ENCODE measurements around the gene OVOL2.
"Not testable (repeated sequence)": the region's sequence is repeated elsewhere in the genome, so short reads cannot be mapped to it uniquely, and the experiment has no call there.

The OVOL2 gene

DNA sequence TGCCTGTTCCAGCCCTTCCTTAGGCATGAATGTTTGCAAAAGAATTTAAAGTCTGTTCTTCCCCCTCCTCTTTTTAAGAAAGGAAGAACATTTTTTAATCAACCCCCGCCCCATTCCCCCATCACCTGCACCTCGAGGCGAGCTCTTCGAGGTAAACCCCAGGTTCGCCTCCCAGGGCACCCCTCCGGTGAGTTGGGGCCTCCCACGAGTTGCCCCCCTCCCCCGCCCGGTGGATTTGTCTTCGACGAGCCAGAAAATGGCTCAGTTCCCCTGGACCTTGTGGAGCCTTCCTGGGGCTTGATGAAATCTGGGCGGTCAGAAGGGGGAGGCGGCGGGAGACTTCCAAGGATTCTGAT is 256 bp upstream of the OVOL2 start:
- DNase-seq (ENCODE audit: low spot score), result peak; percentile 30

DNA sequence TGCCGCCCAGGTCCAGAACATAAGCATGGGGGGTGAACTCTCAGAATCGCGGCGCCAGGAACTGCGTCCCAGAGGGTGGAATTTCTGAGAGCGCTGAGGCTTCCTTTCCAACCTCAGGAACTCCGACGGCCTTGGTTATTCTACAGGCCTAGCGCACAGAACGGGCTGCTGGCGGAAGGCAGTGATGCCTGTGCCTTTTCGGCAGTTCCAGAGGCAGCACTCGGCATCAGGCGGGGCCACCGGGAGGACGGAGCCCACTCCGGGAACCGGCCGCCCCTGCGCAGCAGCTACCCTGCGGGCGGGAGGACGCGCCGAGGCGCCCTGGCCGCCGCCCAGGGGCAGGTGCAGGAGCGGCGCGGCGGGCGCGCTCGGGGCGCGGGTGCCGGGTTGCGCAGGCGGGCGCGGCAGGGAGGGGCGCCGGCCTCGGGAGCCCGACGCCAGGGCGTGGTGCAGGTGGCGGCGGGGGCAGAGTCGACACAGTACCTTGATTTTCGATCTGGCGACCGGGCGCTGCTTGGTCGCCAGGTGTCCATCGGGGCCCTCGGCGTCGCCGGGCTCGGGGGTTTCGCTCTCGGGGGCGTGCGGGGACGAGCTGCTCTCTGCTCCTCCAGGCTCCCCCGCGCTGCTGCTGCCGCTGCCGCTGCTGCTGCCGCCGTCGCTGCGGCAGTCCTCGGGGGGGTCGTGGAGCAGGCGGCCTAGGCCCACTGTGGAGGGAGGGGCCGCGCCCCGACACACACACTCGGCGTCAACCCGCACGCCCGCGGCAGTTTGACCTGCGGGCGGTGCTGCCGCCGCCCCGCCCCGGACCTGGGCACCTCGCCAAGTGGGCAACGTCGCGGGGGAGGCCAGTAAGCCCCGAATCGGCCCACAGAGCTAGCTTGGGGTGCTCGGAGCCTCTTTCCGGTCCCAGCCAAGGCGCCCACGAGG is 1.3 kb downstream of the OVOL2 start:
- DNase-seq (ENCODE audit: low spot score), result peak; percentile 51

DNA sequence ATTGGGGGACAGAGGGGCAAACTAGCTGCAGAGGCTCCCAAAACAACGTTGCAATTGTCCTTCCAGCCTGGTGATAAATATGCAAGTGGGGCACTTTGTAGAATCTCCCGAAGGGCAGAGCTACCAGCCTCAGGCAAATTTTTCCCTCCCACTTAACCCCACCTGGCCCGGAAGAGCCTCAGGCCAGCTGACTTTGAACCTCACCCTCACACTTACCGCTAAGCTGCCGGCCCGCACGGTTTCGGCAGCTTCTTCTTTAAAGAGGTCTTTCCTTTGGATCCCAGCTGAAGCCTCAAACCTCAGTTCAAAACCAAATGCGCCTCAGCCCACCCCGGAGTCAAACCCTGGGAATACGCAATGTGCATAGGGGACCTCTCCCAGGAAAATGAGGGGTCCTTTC is 2.5 kb downstream of the OVOL2 start:
- DNase-seq (ENCODE audit: low spot score), result no peak

DNA sequence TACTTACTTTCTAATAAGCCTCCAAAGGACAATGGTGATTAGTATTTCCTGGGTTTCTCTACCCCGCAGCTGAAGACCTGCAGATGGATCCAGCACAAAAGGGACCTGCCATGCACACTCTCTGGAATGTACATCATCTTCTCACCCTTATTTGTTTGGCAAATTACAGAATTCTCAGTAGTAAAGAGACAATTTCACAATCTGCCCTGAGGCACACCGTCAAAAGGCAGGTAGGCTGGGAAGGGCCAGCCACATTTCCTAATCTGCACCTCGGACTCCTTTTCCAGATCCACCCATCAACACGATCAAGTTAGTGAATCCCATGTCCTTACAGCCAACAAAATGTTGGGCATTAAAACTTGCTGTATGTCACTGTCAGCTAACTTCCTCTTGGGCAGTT is 4.9 kb downstream of the OVOL2 start:
- no peak for DNase-seq (ENCODE audit: low spot score)

DNA sequence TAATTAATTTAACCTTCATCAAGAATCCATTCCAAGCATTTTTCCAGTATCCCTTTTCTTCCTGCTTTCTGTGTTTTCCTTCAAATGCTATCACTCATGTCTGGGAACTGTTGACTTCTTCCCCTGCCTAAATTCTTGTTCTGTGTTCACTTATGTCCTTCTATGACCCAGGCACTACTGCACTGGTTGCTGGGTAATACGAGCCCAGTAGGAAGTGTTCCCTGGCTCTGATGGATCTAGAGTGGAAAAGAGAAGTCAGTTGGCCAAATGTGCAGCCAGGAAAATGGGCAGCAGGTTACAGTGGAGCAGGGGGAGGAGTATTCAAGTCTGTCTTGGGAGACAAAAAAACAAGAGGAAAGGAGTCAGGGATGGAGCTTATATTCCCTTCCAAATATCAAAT is 7.1 kb downstream of the OVOL2 start:
- DNase-seq (ENCODE audit: low spot score), result no peak

DNA sequence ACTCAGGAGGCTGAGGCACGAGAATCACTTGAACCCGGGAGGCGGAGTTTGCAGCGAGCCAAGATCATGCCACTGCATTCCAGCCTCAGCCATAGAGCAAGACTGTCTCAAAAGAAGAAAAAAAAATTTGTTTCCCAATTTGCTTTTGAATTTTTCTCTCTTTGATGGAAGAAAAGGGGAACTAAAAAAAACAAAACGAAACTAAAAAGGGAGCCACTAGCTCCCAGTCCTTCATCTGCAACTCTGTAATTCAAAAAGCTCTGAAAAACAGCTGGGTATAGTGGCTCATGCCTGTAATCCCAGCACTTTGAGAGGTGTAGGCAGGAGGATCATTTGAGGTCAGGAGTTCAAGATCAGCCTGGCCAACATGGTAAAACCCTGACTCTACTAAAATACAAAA is 9.5 kb downstream of the OVOL2 start:
- DNase-seq (ENCODE audit: low spot score), result no peak

DNA sequence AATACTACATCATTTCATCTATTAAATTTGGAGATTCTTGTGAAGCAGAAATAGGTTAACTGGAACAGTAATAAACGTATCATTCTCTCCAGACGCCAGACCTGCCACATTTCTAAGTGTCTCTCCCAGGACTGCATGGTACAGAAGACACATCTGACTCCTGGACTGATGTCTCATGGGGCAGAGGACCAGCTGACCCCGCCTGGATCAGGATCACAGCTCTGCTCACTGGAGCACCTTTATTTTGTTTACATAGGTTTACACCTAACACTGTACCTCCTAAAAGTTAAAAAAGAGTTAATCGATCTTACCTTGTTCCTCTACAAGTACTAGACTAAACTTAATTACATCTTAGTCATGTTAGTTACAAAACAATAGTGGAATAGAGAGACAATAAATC is 11.2 kb downstream of the OVOL2 start:
- no peak for DNase-seq (ENCODE audit: low spot score)

DNA sequence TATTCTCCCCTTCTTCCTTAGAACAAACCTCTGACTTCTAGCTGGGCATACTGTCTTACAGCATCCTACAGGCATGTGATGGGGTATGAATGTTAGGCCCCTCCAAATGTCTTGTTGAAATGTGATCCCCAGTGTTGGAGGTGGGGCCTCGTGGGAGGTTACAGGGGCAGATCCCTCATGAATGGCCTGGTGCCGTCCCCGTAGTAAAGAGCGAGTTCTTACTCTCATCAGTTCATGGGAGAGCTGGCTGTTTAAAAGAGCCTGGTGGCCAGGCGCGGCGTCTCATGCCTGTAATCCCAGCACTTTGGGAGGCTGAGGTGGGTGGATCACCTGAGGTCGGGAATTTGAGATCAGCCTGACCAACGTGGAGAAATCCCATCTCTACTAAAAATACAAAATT is 15.5 kb downstream of the OVOL2 start:
- DNase-seq (ENCODE audit: low spot score), result no peak

DNA sequence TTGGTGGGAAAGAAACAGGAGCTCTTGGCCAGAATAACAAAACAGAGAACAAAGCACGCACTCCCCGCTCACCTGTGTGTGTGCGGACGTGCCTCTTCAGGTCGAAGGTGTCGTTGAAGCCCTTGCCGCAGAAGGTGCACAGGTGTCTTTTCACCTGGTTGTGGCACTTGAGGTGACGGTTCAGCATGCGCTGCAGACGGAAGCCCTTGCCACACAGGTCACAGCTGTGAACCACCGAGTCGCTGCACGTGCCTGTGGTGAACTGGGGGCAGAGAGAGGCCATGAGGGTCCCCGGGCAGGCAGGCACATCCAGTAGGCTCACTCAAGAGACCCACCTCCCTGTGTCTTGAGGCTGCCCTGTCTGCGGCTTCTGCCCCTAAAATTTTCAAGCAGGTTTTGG is 16.3 kb downstream of the OVOL2 start:
- no peak for DNase-seq (ENCODE audit: low spot score)

DNA sequence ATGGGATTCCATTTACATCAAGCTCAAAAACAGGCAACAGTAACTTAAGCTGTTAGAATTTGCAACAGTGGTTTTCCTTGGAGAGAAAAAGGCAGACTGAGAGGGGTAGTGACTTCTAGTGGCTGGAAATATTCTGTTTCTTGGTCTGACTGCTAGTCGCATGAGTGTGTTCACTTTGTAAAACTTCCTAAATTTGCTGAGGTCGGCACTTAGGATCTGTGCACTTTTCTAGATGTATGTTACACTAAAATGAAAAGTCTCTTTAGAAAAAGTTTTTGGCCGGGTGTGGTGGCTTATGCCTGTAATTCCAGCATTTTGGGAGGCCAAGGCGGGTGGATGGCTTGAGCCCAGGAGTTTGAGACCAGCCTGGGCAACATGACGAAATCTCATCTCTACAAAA is 18.7 kb downstream of the OVOL2 start:
- no peak for DNase-seq (ENCODE audit: low spot score)

DNA sequence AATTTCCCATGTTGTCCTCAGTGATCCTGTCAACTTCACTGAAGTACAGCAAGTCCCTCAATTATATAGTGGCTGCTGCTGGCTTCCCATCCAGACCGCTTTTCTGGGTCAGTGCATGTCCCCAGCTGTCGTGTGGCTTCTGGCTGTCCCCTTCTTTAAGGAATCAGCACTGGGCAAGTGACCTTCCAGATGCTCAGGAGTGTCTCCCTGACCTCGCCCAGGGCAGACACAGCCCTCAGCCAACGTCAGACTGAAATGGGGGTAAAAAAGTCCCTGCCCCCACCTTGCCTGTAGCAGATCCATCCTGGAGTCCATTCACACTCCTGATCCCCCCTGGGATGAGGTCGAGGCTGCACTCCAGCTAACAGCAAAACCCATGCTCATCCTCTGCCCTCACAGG is 23.7 kb downstream of the OVOL2 start:
- DNase-seq (ENCODE audit: low spot score), result no peak

DNA sequence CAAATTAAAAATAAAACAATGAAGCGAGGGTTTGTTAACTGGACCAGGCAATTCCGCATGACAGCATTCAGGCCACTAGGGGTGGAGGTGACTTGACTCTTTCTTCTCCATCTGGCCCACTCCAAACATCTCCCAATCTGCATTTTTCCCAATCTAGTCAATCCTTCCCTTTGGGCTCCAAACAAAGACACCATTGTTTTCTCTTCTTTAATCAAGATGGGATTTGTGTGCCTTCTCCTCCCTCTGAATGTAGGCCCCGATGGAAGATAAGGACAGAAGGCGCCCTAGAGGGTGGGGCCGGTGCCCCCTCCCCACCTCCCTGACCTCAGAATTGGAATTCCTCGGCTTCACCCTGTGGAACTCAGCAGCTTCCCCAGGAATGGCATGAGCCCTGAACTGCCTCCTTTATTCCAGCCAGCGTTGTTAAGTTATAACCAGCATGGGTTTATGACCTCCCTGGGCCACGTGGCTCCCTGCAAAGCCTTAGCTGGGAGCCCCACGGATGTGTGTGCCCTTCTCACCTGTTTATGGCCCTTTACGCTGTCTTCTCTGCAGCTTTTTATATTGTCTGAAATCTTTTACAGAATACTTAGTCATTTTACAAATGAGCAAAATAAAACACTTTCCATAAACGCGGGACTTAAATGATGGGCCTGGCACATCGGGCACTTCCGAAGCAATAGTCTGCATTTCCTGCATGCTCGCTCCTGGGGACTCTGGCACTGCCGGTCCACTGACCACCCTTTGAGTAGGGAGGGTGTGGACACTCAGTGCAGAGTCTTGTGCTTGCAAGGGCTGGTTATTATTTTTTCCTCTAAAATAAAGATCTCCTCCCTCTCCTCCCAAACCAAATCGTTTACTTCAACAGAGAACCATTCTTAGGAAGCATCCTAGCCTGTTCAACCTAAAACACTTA is 24.5 kb downstream of the OVOL2 start:
- DNase-seq (ENCODE audit: low spot score), result no peak

DNA sequence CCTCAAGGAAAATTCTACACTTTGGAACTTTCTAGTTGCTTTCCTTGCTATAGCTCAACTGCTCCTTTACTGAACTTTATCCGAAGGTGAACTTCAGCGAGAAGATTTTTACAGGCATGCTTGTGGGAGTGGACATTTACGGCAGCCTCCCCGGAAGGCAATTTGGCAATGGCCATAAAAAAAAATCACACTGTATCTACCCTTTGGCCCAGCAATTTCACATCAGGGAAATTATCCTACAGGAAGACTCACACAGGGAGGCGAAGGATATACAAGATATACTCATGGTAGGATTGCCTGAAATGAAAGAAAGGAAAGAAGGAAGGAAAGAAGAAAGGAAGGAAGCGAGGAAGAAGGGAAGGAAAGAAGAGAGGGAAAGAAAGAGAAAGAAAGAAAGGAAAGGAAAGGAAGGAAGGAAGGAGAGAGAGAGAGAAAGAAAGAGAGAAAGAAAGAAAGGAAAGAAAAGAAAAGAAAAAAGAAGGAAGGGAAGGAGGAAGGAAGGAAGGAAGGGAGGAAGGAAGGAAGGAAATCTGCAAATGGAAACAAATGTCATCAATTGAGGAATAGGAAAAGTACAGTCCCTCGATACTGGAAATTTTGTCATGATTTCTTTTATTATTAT is 25.7 kb downstream of the OVOL2 start:
- no peak for DNase-seq (ENCODE audit: low spot score)

DNA sequence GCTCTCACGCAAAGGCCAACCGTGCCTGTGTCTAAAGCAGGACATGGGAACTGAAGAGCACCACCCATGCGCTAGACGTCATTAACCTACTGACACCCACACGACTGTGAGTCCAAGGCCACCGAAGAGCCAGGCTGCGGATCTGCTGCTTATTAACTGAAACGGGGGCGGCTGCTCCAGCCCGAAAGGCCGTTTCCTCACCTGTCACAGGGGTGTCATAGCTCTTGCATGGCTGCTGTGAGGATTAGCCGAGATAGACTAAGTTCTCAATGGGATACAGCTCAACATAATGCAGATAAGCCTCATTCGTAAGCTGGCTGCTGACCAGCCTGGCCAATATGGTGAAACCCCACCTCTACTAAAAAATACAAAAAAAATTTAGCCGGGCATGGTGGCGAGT is 26.7 kb downstream of the OVOL2 start:
- no peak for DNase-seq (ENCODE audit: low spot score)

DNA sequence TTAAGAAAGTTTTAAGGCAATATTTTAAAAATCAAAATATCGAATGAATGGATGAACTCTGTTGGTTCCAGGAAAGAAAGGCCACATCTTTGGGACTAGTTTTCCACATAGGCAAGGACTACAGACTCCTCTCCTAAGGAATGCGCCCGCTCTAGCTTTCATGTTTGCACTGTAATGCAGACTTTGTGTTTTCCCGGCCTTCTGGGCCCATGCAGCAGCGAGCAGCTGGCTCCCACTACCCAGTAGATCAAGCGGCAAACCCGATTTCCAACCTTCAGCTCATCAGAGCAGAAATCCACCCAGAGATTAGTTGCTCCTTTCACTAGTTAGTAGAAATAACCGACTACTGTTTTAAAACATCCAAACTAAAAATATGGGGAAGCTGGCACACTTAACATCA is 27.7 kb downstream of the OVOL2 start:
- DNase-seq (ENCODE audit: low spot score), result no peak

DNA sequence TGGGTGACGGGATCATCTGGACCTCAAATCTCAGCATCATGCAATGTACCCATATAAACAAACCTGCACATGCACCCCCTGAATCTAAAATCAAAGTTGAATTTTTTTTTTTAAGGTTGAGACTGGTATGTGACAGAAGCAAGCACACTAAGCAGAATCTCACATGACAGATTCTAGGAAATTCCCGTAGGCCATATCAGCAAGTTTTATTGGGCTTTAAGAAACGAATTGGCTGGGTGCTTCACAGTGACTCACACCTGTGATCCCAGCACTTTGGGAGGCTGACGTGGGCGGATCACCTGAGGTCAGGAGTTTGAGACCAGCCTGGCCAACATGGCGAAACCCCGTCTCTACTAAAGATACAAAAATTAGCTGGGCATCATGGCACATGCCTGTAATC is 30.7 kb downstream of the OVOL2 start:
- DNase-seq (ENCODE audit: low spot score), result not testable (repeated sequence)

DNA sequence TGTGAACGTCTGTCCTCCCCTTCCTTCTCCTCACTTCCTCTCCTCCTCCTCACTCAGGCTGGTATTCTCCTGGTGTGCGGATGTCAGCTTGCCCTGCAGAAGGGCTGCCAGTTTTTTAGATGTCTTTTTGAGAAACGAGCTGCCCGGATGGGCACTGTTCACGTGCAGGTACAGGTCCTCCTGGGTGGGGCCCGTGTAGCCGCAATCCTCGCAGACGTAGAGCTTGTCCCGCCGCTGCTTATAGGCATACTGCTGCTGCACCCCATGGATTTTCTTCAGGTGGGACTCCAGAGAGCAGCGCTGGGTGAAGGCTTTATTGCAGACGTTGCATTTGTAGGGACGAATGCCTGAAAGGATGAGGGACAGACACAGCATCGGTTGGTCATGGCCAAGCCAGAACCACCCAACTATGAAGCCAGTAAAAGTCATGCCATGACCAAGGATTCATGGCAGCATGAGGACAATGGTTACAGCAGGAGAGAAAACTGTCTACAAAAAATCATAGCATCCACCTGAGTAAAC is 33.0 kb downstream of the OVOL2 start:
- DNase-seq (ENCODE audit: low spot score), result no peak

DNA sequence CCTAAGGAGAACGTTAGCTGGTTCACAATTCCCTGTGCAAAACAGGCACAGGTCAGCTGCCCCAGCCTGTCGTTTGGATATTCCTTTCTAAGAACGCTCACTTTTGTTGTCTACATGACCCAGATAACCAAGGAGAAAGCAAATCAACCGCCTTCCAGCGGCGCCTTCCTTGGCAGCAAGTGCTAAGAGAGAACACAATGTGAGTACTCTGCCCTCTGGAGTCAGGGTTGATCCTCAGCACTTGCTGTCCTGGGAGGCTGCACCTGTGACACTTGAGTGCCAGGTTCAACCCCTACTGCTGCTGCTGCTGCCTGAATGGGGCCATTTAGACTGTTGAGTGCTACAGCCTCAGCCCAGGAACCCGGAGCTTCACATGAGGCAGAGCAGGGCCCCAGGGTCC is 36.8 kb downstream of the OVOL2 start:
- DNase-seq (ENCODE audit: low spot score), result no peak

DNA sequence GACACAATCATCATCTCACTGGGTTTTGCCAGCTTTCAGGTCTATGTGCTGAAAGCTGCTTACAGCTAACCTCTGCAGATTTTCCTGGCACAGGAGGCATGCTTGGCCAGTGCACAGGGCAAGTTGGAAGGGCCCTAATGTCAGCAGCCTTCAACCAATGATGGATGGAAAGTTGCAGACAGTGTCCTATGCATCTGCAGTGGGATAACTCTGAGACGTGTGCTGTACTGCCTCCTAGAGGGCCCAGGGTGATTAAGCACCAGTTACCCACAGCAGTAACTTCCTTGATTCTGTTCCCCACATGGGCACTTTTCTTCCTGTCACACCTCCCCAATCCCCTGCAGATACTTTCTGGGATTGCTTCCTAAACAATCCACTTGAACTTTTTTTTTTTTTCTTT is 38.6 kb downstream of the OVOL2 start:
- DNase-seq (ENCODE audit: low spot score), result peak; percentile 71

DNA sequence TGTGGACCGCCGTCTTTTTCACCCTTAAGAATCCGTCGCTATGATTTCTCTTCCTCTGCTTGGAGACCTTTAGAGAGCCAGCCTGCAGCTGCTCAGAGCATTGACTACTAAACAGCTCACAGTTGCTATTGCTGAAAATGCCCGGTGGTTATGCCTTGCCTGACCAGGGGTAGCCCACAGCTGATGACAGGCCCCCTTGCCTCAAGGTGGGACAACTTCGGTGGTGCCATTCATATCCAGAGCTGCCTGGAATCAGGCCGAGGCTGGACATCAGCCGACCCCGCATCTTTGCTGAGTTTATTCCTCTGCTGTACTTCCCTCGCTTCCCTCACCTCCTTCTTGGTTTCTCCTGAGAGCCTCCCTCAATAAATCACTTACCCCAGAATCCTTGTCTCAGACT is 39.6 kb downstream of the OVOL2 start:
- DNase-seq (ENCODE audit: low spot score), result no peak

DNA sequence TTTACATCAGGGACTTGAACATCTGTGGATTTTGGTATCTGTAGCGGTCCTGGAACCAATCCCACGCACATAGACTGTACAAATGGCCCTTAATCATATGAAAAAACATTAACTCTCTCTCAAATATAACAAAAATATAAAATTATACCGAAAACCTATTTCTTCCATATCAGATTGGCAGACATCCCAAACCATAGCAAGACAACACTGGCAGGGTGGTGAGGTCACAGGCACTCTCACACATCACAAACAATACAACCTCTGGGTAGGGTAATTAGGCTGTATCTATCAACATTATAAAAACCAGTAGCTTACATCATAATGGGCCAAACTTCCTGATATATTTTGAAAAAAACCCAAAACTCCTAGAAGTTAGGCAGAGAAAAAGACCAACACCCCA is 40.9 kb downstream of the OVOL2 start:
- no peak for DNase-seq (ENCODE audit: low spot score)

DNA sequence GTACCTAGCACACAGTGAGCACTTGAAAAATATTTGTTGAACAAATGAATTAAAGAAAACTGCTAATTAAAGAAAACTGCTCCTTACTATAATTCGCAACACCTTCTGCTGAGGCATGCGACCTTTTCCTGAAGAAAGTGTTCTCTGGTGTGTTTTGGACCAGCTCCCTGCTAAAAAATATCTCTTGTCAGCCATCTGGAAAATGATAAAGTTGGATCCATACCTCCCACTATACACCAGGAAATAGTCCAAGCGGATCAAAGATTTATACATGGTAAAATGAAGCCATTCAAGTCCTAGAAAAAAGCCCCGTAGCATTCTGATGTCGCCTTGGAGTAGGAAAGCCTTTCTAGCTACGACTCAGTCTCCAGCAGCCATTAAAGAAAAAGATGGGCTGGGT is 43.3 kb downstream of the OVOL2 start:
- DNase-seq (ENCODE audit: low spot score), result no peak

DNA sequence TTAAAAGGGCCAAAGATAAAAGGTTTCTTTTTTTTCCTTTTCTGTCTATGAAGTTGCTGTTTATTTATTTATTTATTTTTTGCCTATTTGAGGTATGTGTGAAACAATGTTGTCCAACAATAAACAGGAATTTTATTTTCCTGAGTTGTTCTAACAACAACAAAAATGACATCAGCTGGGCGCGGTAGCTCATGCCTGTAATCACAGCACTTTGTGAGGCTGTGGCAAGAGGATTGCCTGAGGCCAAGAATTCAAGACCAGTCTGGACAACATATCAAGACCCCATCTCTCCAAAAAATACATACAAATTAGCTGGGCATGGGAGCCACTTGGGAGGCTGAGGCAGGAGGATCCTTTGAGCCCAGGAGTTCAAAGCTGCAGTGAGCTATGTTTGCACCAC is 44.8 kb downstream of the OVOL2 start:
- DNase-seq (ENCODE audit: low spot score), result no peak
